Body of pancreas (tissue), 4 donors: ENCODE results near the gene IL1RL2. TPM values are rescaled to one million over a fixed set of nuclear protein-coding genes. Genes with fewer than 3 reads are reported as not detected.

Experiments used
- ATAC-seq: fragments of 150-250 bp; one replicate; pipeline ENCODE4 v1.9.1; 2016
- DNase-seq, 4 donors: peaks; one replicate each; pipeline ENCODE4 v3.0.0-alpha.2; 2019
- H3K27ac ChIP-seq, 4 donors: fragments of 200-600 bp; sonication (generic); 1 replicate in 3 of 4; 2 replicates in 1 of 4; pipeline versions ENCODE4 v1.5.1 to v1.6.1; 2016 to 2019; ENCODE audit warnings: mild to moderate bottlenecking in 1 of 4, mixed read lengths in 1 of 4, moderate library complexity in 1 of 4
- H3K27me3 ChIP-seq, 2 donors: fragments of 200-600 bp; sonication (generic); one replicate each; pipeline ENCODE4 v1.6.0; 2016; ENCODE audit warnings: mild to moderate bottlenecking in 1 of 2
- H3K36me3 ChIP-seq, 2 donors: fragments of 200-600 bp; sonication (generic); replicated peaks in 1 of 2; 2 replicates each; pipeline ENCODE4 v1.5.1; 2016; ENCODE audit warnings: low read depth in 2 of 2; ENCODE audit not compliant: insufficient read depth in 1 of 2
- H3K4me1 ChIP-seq: fragments of 200-600 bp; sonication (generic); one replicate; pipeline ENCODE4 v1.6.0; 2016
- H3K4me3 ChIP-seq, 2 donors: fragments of 200-600 bp; sonication (generic); 1 replicate in 1 of 2; 2 replicates in 1 of 2; pipeline ENCODE4 v1.5.1; 2016 to 2019
- H3K9me3 ChIP-seq, 3 donors: fragments of 200-600 bp; sonication (generic); 1 replicate in 2 of 3; 2 replicates in 1 of 3; pipeline ENCODE4 v1.5.1; 2016
- CTCF ChIP-seq, 7 experiments: fragments of 450-650 bp in 4 of 7; fragments of 200-600 bp in 3 of 7; sonication (generic) in 3 of 7; IDR thresholded peaks; one replicate each; pipeline ENCODE4 v1.5.1; 2016 to 2019; ENCODE audit warnings: antibody characterized with exemption in 7 of 7
- POLR2A ChIP-seq, 3 donors: fragments of 450-650 bp; IDR thresholded peaks; one replicate each; pipeline ENCODE4 v1.6.1; 2016; ENCODE audit warnings: antibody characterized with exemption in 3 of 3, mild to moderate bottlenecking in 2 of 3
- WGBS, 2 donors: methylation state at CpG; one replicate each; pipeline ENCODE4 v1.1.5; 2017; 5-methylcytosine and 5-hydroxymethylcytosine counted together
- intact Hi-C: fragments of 100-400 bp; cut with DNase I; formaldehyde crosslinking; loops from one replicate; pipeline ENCODE4 v1.15.1; 2023
- total RNA-seq, 2 donors: library from RNA; depleted of rRNA; stranded (reverse); fragments of >200 nt; gene quantifications; one replicate each; pipeline ENCODE4 v1.1.0, GENCODE V29; 2016

Gene IL1RL2
- total RNA-seq, 2 donors from 2014 or later, result 0.52 TPM; not detected in 1

GRCh38 chr2:102253140-102253752 lies 66.4 kb downstream of the IL1RL2 start:
- no peak overlapping the region for H3K27ac ChIP-seq
- ATAC-seq, result no peak
- peaks cover 9% of the 10 kb centered on the region for H3K4me1 ChIP-seq
- H3K27me3 ChIP-seq, result no peaks in the 10 kb centered on the region
- H3K4me3 ChIP-seq, result no peak overlapping the region
- intact Hi-C loops, result no loop called here
- no peaks in the 10 kb centered on the region for H3K9me3 ChIP-seq
- TF ChIP-seq CTCF (IDR thresholded peaks at IDR 0.05), result no peak
- TF ChIP-seq POLR2A (IDR thresholded peaks at IDR 0.05), result no peak
- WGBS, 2 donors, result 87 to 97% methylated on average over 1 of the region's 1 CpG
- no peaks in the 10 kb centered on the region for H3K36me3 ChIP-seq
- DNase-seq, result no peak

GRCh38 chr2:102253753-102254150 lies 66.9 kb downstream of the IL1RL2 start:
- H3K4me3 ChIP-seq, result no peak overlapping the region
- no peak for ATAC-seq
- H3K9me3 ChIP-seq, result no peaks in the 10 kb centered on the region
- no peak overlapping the region for H3K27ac ChIP-seq
- no peak for DNase-seq
- TF ChIP-seq CTCF (IDR thresholded peaks at IDR 0.05) (no peak), POLR2A (IDR thresholded peaks at IDR 0.05) (no peak)
- 39 to 46% methylated on average over 2 of the region's 2 CpGs for WGBS, 2 donors
- no peaks in the 10 kb centered on the region for H3K27me3 ChIP-seq
- intact Hi-C loops, result no loop called here
- peaks cover 9% of the 10 kb centered on the region for H3K4me1 ChIP-seq
- no peaks in the 10 kb centered on the region for H3K36me3 ChIP-seq

- Histone ChIP-seq H3K27ac (no peak overlapping the region), H3K4me3 (no peak overlapping the region), H3K9me3 (no peaks in the 10 kb centered on the region), H3K27me3 (no peaks in the 10 kb centered on the region), H3K4me1 (peaks cover 4% of the 10 kb centered on the region), H3K36me3 (no peaks in the 10 kb centered on the region)
- DNase-seq, result no peak
- ATAC-seq, result no peak
- TF ChIP-seq CTCF (IDR thresholded peaks at IDR 0.05) (no peak), POLR2A (IDR thresholded peaks at IDR 0.05) (no peak)
- intact Hi-C loops, result no loop called here
Measured at GRCh38 chr2:102256276-102256675, 69.5 kb downstream of the IL1RL2 start.

GRCh38 chr2:102256874-102257462 lies 70.1 kb downstream of the IL1RL2 start:
- TF ChIP-seq CTCF (IDR thresholded peaks at IDR 0.05) (no peak), POLR2A (IDR thresholded peaks at IDR 0.05) (no peak)
- Histone ChIP-seq H3K9me3 (no peaks in the 10 kb centered on the region), H3K4me3 (no peak overlapping the region), H3K4me1 (no peaks in the 10 kb centered on the region), H3K27ac (no peak overlapping the region), H3K27me3 (no peaks in the 10 kb centered on the region), H3K36me3 (no peaks in the 10 kb centered on the region)
- ATAC-seq (no peak), DNase-seq (no peak)
- WGBS, 2 donors, result 67 to 78% methylated on average over 5 of the region's 5 CpGs
- intact Hi-C loops, result no loop called here

- Histone ChIP-seq H3K27me3 (no peaks in the 10 kb centered on the region), H3K9me3 (no peaks in the 10 kb centered on the region), H3K4me1 (no peaks in the 10 kb centered on the region), H3K4me3 (no peak overlapping the region), H3K27ac (no peak overlapping the region), H3K36me3 (no peaks in the 10 kb centered on the region)
- WGBS, 2 donors, result 79 to 81% methylated on average over 2 of the region's 2 CpGs
- ATAC-seq, result no peak
- intact Hi-C loops, result no loop called here
- DNase-seq, result no peak
- TF ChIP-seq CTCF (IDR thresholded peaks at IDR 0.05) (no peak), POLR2A (IDR thresholded peaks at IDR 0.05) (no peak)
Measured at GRCh38 chr2:102258025-102258385, 71.2 kb downstream of the IL1RL2 start.
